K562 (cell line): Measurements from ENCODE around the gene PSMD2. TPM values are rescaled to one million over a fixed set of nuclear protein-coding genes. Genes with fewer than 3 reads are reported as not detected.

Experiments used
- ATAC-seq: fragments of 200-7000 bp; cut with Tn5 transposase; 3 replicates; pipeline ENCODE4 v1.9.1; 2020; ENCODE audit warnings: moderate library complexity
- BruUV-seq: library from RNA; stranded (reverse); fragments of 400-500 nt; replicated peaks from 2 replicates; lab custom pipeline; 2021; lab: Mats Ljungman, UMichigan
- CTCF ChIA-PET: fragments of 300-600 bp; formaldehyde crosslinking; extraction: SDS; loops from one replicate; lab custom pipeline; 2021; ENCODE audit warnings: low intra/inter-chr PET ratio; lab: Yijun Ruan, JAX
- POLR2A ChIA-PET: fragments of 300-600, 350-650 bp; sonication (Branson Sonifier 250); formaldehyde crosslinking; extraction: SDS; loops from one replicate; lab custom pipeline; 2021; ENCODE audit warnings: antibody characterized with exemption, inconsistent platforms; lab: Yijun Ruan, JAX
- DNase-seq, 4 experiments: peaks; one replicate each; pipeline versions ENCODE4 v3.0.0 to v3.0.0-alpha.2; 2011 to 2018; ENCODE audit warnings: low spot score in 3 of 4, mixed read lengths in 3 of 4; ENCODE audit errors: extremely low read depth in 1 of 4
- FAIRE-seq: peaks from 2 replicates; lab custom pipeline; 2011; peaks lifted over from hg19 to GRCh38; lab: Jason Lieb, UNC
- H2AFZ ChIP-seq: 2 replicates; pipeline ENCODE4 v1.6.0; 2011; ENCODE audit warnings: low read depth, low read length, control low read depth, inconsistent platforms
- H3K27ac ChIP-seq: fragments of 200-600 bp; 3 replicates; pipeline ENCODE4 v1.8.0; 2011; ENCODE audit warnings: low read depth, mild to moderate bottlenecking, control low read depth, inconsistent platforms, low read length, moderate library complexity, mixed read lengths; ENCODE audit errors: extremely low read depth
- H3K27me3 ChIP-seq, 2 experiments: fragments of 300-600 bp in 1 of 2; 2 replicates in 1 of 2; 3 replicates in 1 of 2; pipeline versions ENCODE4 v1.6.0 to v1.8.0; 2011; ENCODE audit warnings: inconsistent platforms in 2 of 2, low read length in 2 of 2, mild to moderate bottlenecking in 1 of 2, mixed read lengths in 1 of 2, moderate library complexity in 1 of 2; ENCODE audit not compliant: control insufficient read depth in 2 of 2, insufficient read depth in 2 of 2
- H3K36me3 ChIP-seq: fragments of 300-600 bp; 3 replicates; pipeline ENCODE4 v1.8.0; 2011; ENCODE audit warnings: mild to moderate bottlenecking, low read length, inconsistent platforms; ENCODE audit not compliant: control insufficient read depth, insufficient read depth
- H3K4me1 ChIP-seq, 2 experiments: fragments of 200-600 bp in 1 of 2; replicated peaks in 1 of 2; 2 replicates in 1 of 2; 3 replicates in 1 of 2; pipeline versions ENCODE4 v1.5.1 to v1.8.0; 2011; ENCODE audit warnings: inconsistent platforms in 2 of 2, low read length in 2 of 2, mild to moderate bottlenecking in 1 of 2, mixed read lengths in 1 of 2, moderate library complexity in 1 of 2; ENCODE audit not compliant: control insufficient read depth in 2 of 2, insufficient read depth in 2 of 2
- H3K4me2 ChIP-seq: 2 replicates; pipeline ENCODE4 v1.6.1; 2011; ENCODE audit warnings: low read length, control low read depth, inconsistent platforms, mixed read lengths; ENCODE audit not compliant: insufficient read depth
- H3K4me3 ChIP-seq: fragments of 200-600 bp; sonication (generic), shearing (Covaris generic); 2 replicates; pipeline ENCODE4 v1.5.1; 2016; ENCODE audit warnings: control low read depth, inconsistent platforms
- H3K79me2 ChIP-seq: fragments of 200-600 bp; 3 replicates; pipeline ENCODE4 v1.8.0; 2011; ENCODE audit warnings: low read length, inconsistent platforms; ENCODE audit not compliant: control insufficient read depth, insufficient read depth
- H3K9ac ChIP-seq, 2 experiments: 2 replicates each; pipeline versions ENCODE4 v1.6.0 to v1.6.1; 2011; ENCODE audit warnings: low read depth in 2 of 2, low read length in 2 of 2, control low read depth in 1 of 2, inconsistent platforms in 1 of 2, mild to moderate bottlenecking in 1 of 2, mixed read lengths in 1 of 2; ENCODE audit not compliant: insufficient read depth in 1 of 2
- H3K9me1 ChIP-seq: one replicate; pipeline ENCODE4 v1.6.0; 2011; ENCODE audit warnings: inconsistent platforms, mild to moderate bottlenecking, low read length, moderate library complexity; ENCODE audit not compliant: control insufficient read depth, insufficient read depth
- H3K9me3 ChIP-seq: replicated peaks from 2 replicates; pipeline ENCODE4 v1.5.1; 2011; ENCODE audit warnings: low read depth, low read length, inconsistent platforms; ENCODE audit not compliant: control insufficient read depth, insufficient read depth
- H4K20me1 ChIP-seq: replicated peaks from 2 replicates; pipeline ENCODE4 v1.6.1; 2011; ENCODE audit warnings: low read length, inconsistent platforms, mixed read lengths; ENCODE audit not compliant: control insufficient read depth, insufficient read depth
- BMI1 ChIP-seq: fragments of 150-350 bp; IDR thresholded peaks from 2 replicates; pipeline ENCODE4 v1.6.1; 2014; ENCODE audit warnings: low read length
- BRCA1 ChIP-seq, 2 experiments: fragments of 450-650 bp in 1 of 2; sonication (generic) in 1 of 2; formaldehyde crosslinking in 1 of 2; IDR thresholded peaks; 2 replicates each; pipeline versions ENCODE4 v1.5.0 to v1.6.1; 2017 to 2020; ENCODE audit warnings: mild to moderate bottlenecking in 1 of 2, missing genetic modification reagents in 1 of 2
- CBX8 ChIP-seq: fragments of 200-600 bp; sonication (generic); IDR thresholded peaks from 2 replicates; pipeline ENCODE4 v1.6.1; 2012; ENCODE audit warnings: borderline replicate concordance, mixed run types, low read depth, mild to moderate bottlenecking, moderate library complexity, mixed read lengths, low read length, control low read depth, inconsistent platforms; ENCODE audit not compliant: poor library complexity, severe bottlenecking; ENCODE audit errors: extremely low read depth
- EHMT2 ChIP-seq: fragments of 450-650 bp; IDR thresholded peaks from 2 replicates; pipeline ENCODE4 v1.6.1; 2018; ENCODE audit warnings: antibody characterized with exemption
- KLF16 ChIP-seq: IDR thresholded peaks from 2 replicates; pipeline ENCODE4 v1.6.1; 2016; ENCODE audit warnings: antibody characterized with exemption
- NR1H2 ChIP-seq: sonication (generic); formaldehyde crosslinking; IDR thresholded peaks from 2 replicates; pipeline ENCODE4 v1.4.0; 2020; ENCODE audit warnings: mild to moderate bottlenecking, missing genetic modification reagents
- ZNF324 ChIP-seq: fragments of 250-450 bp; sonication (Bioruptor Pico); IDR thresholded peaks from 2 replicates; pipeline ENCODE4 v1.4.0; 2020; ENCODE audit warnings: mild to moderate bottlenecking
- WGBS: fragments of 100-300 bp; shearing (Covaris generic); methylation state at CpG from one replicate; pipeline ENCODE4 v1.1.6; 2016; ENCODE audit warnings: low coverage, mixed read lengths; ENCODE audit not compliant: insufficient coverage; ENCODE audit errors: missing lambda C conversion rate; 5-methylcytosine and 5-hydroxymethylcytosine counted together
- in situ Hi-C: fragments of 300-500 bp; cut with MboI; formaldehyde crosslinking; loops from 4 replicates; pipeline ENCODE4 v1.15.0; 2018; ENCODE audit warnings: inconsistent platforms, mixed read lengths
- intact Hi-C: fragments of 100-400 bp; cut with micrococcal nuclease; formaldehyde crosslinking; loops from 2 replicates; pipeline ENCODE4 v1.14.2; 2022
- polyA plus RNA-seq, 8 experiments: library from polyadenylated mRNA; depleted of rRNA in 4 of 8; stranded (reverse) in 5 of 8; unstranded in 3 of 8; fragments of >200 nt; fragmentation: Nextera tagmentation in 2 of 8; fragmentation: Illumina TruSeq in 1 of 8; extraction: Ambion mirVana in 2 of 8; extraction: Trizol in 1 of 8; gene quantifications; 2 replicates each; pipeline versions ENCODE4 v1.2.1 to v1.2.3, GENCODE V29; 2011 to 2014; ENCODE audit warnings: inconsistent platforms in 1 of 8, missing spikeins in 1 of 8
- total RNA-seq, 7 experiments: library from RNA; depleted of rRNA in 6 of 7; stranded (reverse); fragments of >200 nt in 6 of 7; fragmentation: Illumina TruSeq in 2 of 7; extraction: Trizol in 2 of 7; gene quantifications; 2 replicates each; pipeline versions ENCODE4 v1.2.1 to v1.2.3, GENCODE V29; 2011 to 2021; ENCODE audit warnings: low replicate concordance in 1 of 7
- TF ChIP-seq, protein P1 (sequence below): fragments of 450-650 bp; IDR thresholded peaks from 2 replicates; pipeline ENCODE4 v1.6.1; 2016; ENCODE audit warnings: missing biosample characterization, missing genetic modification characterization
- TF ChIP-seq, protein P2 (sequence below): fragments of 250-450 bp; sonication (Bioruptor Pico); IDR thresholded peaks from 2 replicates; pipeline ENCODE4 v1.4.0; 2020; ENCODE audit warnings: mild to moderate bottlenecking, moderate library complexity, borderline replicate concordance

PSMD2 gene
- total and polyA plus RNA-seq, 9 of the 15 experiments (the other 6 are each of a cell fraction or from before 2014, with no cell fraction given): 152 to 484 (median 295) TPM

DNA sequence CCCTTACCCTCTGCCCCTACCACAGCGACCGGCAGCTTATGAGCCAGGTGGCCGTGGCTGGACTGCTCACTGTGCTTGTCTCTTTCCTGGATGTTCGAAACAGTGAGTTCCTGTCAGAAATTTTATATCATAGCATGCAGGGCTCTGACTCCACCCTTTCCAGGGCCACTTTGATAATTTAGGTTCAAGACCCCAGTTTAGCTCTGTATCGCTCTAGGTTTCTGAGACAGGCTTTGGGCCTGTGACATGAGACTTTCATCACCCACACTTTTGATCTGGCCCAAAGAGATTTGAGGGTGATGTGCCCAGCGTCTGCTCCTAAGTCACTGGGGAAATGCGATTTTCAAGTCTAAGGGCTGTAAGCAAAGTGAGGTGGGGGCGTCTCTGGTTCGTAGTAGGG is 8.9 kb downstream of the PSMD2 start:
- Histone ChIP-seq H4K20me1 (0 out of 2 replicates have a peak, but pooled peaks cover 5% of the 10 kb centered on the region), H3K9me3 (no peaks in the 10 kb centered on the region), H2AFZ (no peak overlapping the region), H3K9ac (no peak overlapping the region), H3K27ac (no peak overlapping the region), H3K79me2 (no peaks in the 10 kb centered on the region), H3K36me3 (peaks cover 66% of the 10 kb centered on the region), H3K4me1 (peaks cover 0 to under 1% of the 10 kb centered on the region in 2 experiments; a peak in 2 of 5 replicates), H3K4me2 (no peak overlapping the region), H3K9me1 (no peaks in the 10 kb centered on the region), H3K4me3 (no peak overlapping the region), H3K27me3 (no peaks in the 10 kb centered on the region)
- ChIA-PET POLR2A (interaction anchor here (0.7 kb wide), 1 partner anchor 34 kb away, joined by 3 read pairs; no protein-coding TSS in a partner anchor), CTCF (no interaction called here)
- FAIRE-seq (no peak), ATAC-seq (no peak), DNase-seq (no peak)
- WGBS: 95% methylated on average over 9 of the region's 9 CpGs
- BruUV-seq: no TSS peak
- TF ChIP-seq CBX8 (no peak), ZNF324 (CRISPR knock-in tag) (no peak), EHMT2 (no peak), BMI1 (no peak), KLF16 (no peak), NR1H2 (CRISPR knock-in tag) (no peak), BRCA1 (IDR thresholded peaks at IDR 0.05) (no peak), BRCA1 (CRISPR knock-in tag; IDR thresholded peaks at IDR 0.05) (no peak)
- TF ChIP-seq, protein P1, sequence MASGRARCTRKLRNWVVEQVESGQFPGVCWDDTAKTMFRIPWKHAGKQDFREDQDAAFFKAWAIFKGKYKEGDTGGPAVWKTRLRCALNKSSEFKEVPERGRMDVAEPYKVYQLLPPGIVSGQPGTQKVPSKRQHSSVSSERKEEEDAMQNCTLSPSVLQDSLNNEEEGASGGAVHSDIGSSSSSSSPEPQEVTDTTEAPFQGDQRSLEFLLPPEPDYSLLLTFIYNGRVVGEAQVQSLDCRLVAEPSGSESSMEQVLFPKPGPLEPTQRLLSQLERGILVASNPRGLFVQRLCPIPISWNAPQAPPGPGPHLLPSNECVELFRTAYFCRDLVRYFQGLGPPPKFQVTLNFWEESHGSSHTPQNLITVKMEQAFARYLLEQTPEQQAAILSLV (tag): no peak
- TF ChIP-seq, protein P2, sequence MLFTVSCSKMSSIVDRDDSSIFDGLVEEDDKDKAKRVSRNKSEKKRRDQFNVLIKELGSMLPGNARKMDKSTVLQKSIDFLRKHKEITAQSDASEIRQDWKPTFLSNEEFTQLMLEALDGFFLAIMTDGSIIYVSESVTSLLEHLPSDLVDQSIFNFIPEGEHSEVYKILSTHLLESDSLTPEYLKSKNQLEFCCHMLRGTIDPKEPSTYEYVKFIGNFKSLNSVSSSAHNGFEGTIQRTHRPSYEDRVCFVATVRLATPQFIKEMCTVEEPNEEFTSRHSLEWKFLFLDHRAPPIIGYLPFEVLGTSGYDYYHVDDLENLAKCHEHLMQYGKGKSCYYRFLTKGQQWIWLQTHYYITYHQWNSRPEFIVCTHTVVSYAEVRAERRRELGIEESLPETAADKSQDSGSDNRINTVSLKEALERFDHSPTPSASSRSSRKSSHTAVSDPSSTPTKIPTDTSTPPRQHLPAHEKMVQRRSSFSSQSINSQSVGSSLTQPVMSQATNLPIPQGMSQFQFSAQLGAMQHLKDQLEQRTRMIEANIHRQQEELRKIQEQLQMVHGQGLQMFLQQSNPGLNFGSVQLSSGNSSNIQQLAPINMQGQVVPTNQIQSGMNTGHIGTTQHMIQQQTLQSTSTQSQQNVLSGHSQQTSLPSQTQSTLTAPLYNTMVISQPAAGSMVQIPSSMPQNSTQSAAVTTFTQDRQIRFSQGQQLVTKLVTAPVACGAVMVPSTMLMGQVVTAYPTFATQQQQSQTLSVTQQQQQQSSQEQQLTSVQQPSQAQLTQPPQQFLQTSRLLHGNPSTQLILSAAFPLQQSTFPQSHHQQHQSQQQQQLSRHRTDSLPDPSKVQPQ (CRISPR knock-in tag): no peak
- intact Hi-C loops (no loop called here), in situ Hi-C loops (no loop called here)
